ENCODE results near the gene CPNE2.
"Not testable (repeated sequence)": the region's sequence is repeated elsewhere in the genome, so short reads cannot be mapped to it uniquely, and the experiment has no call there.

CPNE2 gene

GRCh38 chr16:57069635-57070370 lies 22.6 kb upstream of the CPNE2 start:
- in situ Hi-C loops (cut with MboI; ENCODE audit: low sequenced_read_pairs): no loop called here

GRCh38 chr16:57070424-57070823 lies 22.0 kb upstream of the CPNE2 start:
- in situ Hi-C loops (cut with MboI; ENCODE audit: low sequenced_read_pairs): no loop called here

- in situ Hi-C loops (cut with MboI; ENCODE audit: low sequenced_read_pairs): not testable (repeated sequence)
These were observed 21.2 kb upstream of the CPNE2 start for GRCh38 chr16:57071081-57071732.

- in situ Hi-C loops (cut with MboI; ENCODE audit: low sequenced_read_pairs): no loop called here
These were observed 20.4 kb upstream of the CPNE2 start for GRCh38 chr16:57071831-57072582.

GRCh38 chr16:57072616-57073275 lies 19.6 kb upstream of the CPNE2 start:
- in situ Hi-C loops (cut with MboI; ENCODE audit: low sequenced_read_pairs): no loop called here

GRCh38 chr16:57077714-57078113 lies 14.7 kb upstream of the CPNE2 start:
- in situ Hi-C loops (cut with MboI; ENCODE audit: low sequenced_read_pairs): no loop called here

GRCh38 chr16:57081744-57082143 lies 10.6 kb upstream of the CPNE2 start:
- in situ Hi-C loops (cut with MboI; ENCODE audit: low sequenced_read_pairs): loop anchor here (10.0 kb wide), 1 partner anchor 83 kb away; no protein-coding TSS in a partner anchor

- in situ Hi-C loops (cut with MboI; ENCODE audit: low sequenced_read_pairs): loop anchor here (10.0 kb wide), 1 partner anchor 82 kb away; no protein-coding TSS in a partner anchor
These were observed 9.7 kb upstream of the CPNE2 start for GRCh38 chr16:57082664-57083063.

GRCh38 chr16:57083485-57084126 lies 8.8 kb upstream of the CPNE2 start:
- in situ Hi-C loops (cut with MboI; ENCODE audit: low sequenced_read_pairs): loop anchor here (10.0 kb wide), 1 partner anchor 81 kb away; no protein-coding TSS in a partner anchor

GRCh38 chr16:57084257-57084770 lies 8.1 kb upstream of the CPNE2 start:
- in situ Hi-C loops (cut with MboI; ENCODE audit: low sequenced_read_pairs): loop anchor here (10.0 kb wide), 1 partner anchor 80 kb away; no protein-coding TSS in a partner anchor

GRCh38 chr16:57084996-57085395 lies 7.4 kb upstream of the CPNE2 start:
- in situ Hi-C loops (cut with MboI; ENCODE audit: low sequenced_read_pairs): loop anchor here (10.0 kb wide), 1 partner anchor 80 kb away; no protein-coding TSS in a partner anchor

GRCh38 chr16:57087003-57087402 lies 5.4 kb upstream of the CPNE2 start:
- in situ Hi-C loops (cut with MboI; ENCODE audit: low sequenced_read_pairs): loop anchor here (10.0 kb wide), 1 partner anchor 78 kb away; no protein-coding TSS in a partner anchor

- in situ Hi-C loops (cut with MboI; ENCODE audit: low sequenced_read_pairs): loop anchor here (10.0 kb wide), 1 partner anchor 75 kb away; no protein-coding TSS in a partner anchor
These were observed 3.0 kb upstream of the CPNE2 start for GRCh38 chr16:57089406-57089805.

GRCh38 chr16:57091200-57091974 lies 996 bp upstream of the CPNE2 start:
- in situ Hi-C loops (cut with MboI; ENCODE audit: low sequenced_read_pairs): no loop called here

- in situ Hi-C loops (cut with MboI; ENCODE audit: low sequenced_read_pairs): no loop called here
These were observed 516 bp downstream of the CPNE2 start for GRCh38 chr16:57092786-57093411.

- in situ Hi-C loops (cut with MboI; ENCODE audit: low sequenced_read_pairs): no loop called here
These were observed 1.5 kb downstream of the CPNE2 start for GRCh38 chr16:57093666-57094564.

- in situ Hi-C loops (cut with MboI; ENCODE audit: low sequenced_read_pairs): no loop called here
These were observed 2.5 kb downstream of the CPNE2 start for GRCh38 chr16:57094911-57095310.

GRCh38 chr16:57096192-57096591 lies 3.8 kb downstream of the CPNE2 start:
- in situ Hi-C loops (cut with MboI; ENCODE audit: low sequenced_read_pairs): no loop called here

All from HL-60/S4 treated with retinoic acid at 250 ng/mL for 4 days and 3 days (cell line).